ENCODE measurements around the gene HAPLN1. TPM values are rescaled to one million over a fixed set of nuclear protein-coding genes. Genes with fewer than 3 reads are reported as not detected.

Gene HAPLN1
- total RNA-seq, 2 donors from 2014 or later: 0.12 to 0.19 TPM

DNA sequence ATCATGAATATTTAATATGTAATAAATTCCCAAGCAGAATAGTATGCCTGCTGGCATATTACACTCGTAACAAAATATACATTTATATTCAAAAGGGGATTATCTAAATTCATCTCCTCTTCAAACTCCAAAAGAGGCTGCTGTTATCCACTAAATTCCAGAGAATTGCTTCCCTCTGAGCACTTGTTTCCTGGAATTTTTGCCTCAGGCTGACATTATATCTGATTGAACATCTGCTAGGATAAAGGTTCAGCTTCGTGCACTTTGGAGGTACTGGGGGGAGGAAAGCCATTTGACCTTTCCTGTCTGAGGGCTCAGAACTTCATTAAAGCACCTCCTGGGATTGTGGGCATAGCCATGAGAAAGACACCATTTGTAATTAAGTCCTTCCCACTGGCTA lies 4.3 kb upstream of the HAPLN1 start:
- DNase-seq (ENCODE audit: low spot score): no peak
- Histone ChIP-seq H3K4me3 (no peak overlapping the region), H3K9me3 (no peaks in the 10 kb centered on the region), H3K27ac (no peak overlapping the region), H3K27me3 (peaks cover 0 to 6% of the 10 kb centered on the region in 2 donors), H3K4me1 (peaks cover 0 to 19% of the 10 kb centered on the region in 2 donors), H3K36me3 (no peaks in the 10 kb centered on the region)
- TF ChIP-seq, protein P1, sequence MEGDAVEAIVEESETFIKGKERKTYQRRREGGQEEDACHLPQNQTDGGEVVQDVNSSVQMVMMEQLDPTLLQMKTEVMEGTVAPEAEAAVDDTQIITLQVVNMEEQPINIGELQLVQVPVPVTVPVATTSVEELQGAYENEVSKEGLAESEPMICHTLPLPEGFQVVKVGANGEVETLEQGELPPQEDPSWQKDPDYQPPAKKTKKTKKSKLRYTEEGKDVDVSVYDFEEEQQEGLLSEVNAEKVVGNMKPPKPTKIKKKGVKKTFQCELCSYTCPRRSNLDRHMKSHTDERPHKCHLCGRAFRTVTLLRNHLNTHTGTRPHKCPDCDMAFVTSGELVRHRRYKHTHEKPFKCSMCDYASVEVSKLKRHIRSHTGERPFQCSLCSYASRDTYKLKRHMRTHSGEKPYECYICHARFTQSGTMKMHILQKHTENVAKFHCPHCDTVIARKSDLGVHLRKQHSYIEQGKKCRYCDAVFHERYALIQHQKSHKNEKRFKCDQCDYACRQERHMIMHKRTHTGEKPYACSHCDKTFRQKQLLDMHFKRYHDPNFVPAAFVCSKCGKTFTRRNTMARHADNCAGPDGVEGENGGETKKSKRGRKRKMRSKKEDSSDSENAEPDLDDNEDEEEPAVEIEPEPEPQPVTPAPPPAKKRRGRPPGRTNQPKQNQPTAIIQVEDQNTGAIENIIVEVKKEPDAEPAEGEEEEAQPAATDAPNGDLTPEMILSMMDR (IDR thresholded peaks at IDR 0.05): no peak

- TF ChIP-seq, protein P1 (IDR thresholded peaks at IDR 0.05): no peak
- no peak overlapping the region for H3K27ac ChIP-seq
- no peak overlapping the region for H3K4me3 ChIP-seq
- no peak for DNase-seq (ENCODE audit: low spot score)
- no peaks in the 10 kb centered on the region for H3K36me3 ChIP-seq
- peaks cover 0 to 19% of the 10 kb centered on the region in 2 donors for H3K4me1 ChIP-seq
- no peaks in the 10 kb centered on the region for H3K9me3 ChIP-seq
- H3K27me3 ChIP-seq: peaks cover 0 to 6% of the 10 kb centered on the region in 2 donors
Observed at GRCh38 chr5:83724001-83724400, 3.3 kb upstream of the HAPLN1 start.

DNA sequence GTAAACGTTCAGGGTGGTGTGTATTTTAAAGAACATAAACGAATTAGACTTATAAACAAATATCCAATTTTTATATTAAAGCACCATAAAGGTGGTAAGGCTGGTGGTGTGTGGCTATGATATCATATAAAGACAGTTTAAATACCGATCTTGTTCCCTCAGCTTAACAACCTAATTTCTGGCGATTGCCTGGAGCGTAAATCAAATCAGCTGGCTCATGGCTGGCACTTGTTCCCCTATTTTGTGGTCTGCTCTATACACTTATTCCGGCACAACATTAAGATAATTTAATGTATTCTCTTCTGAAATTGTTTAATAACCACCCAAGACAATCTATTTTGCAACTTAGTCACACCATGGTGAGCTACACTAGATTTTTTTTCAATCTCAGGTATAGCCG lies 2.4 kb upstream of the HAPLN1 start:
- no peaks in the 10 kb centered on the region for H3K36me3 ChIP-seq
- TF ChIP-seq, protein P1 (IDR thresholded peaks at IDR 0.05): no peak
- peaks cover 0 to 19% of the 10 kb centered on the region in 2 donors for H3K4me1 ChIP-seq
- H3K27me3 ChIP-seq: peaks cover 0 to 6% of the 10 kb centered on the region in 2 donors
- no peak for DNase-seq (ENCODE audit: low spot score)
- H3K4me3 ChIP-seq: no peak overlapping the region
- no peaks in the 10 kb centered on the region for H3K9me3 ChIP-seq
- no peak overlapping the region for H3K27ac ChIP-seq

GRCh38 chr5:83721953-83722901 lies 1.6 kb upstream of the HAPLN1 start:
- Histone ChIP-seq H3K4me3 (peak overlapping the region; percentile 36 to 58), H3K4me1 (peaks cover 0 to 19% of the 10 kb centered on the region in 2 donors), H3K9me3 (no peaks in the 10 kb centered on the region), H3K27me3 (peaks cover 0 to 6% of the 10 kb centered on the region in 2 donors), H3K27ac (peak overlapping the region; percentile 27 to 36), H3K36me3 (no peaks in the 10 kb centered on the region)
- TF ChIP-seq, protein P1 (IDR thresholded peaks at IDR 0.05): peak in 1 of 2 donors; percentile 55
- DNase-seq (ENCODE audit: low spot score): peak; percentile 74

DNA sequence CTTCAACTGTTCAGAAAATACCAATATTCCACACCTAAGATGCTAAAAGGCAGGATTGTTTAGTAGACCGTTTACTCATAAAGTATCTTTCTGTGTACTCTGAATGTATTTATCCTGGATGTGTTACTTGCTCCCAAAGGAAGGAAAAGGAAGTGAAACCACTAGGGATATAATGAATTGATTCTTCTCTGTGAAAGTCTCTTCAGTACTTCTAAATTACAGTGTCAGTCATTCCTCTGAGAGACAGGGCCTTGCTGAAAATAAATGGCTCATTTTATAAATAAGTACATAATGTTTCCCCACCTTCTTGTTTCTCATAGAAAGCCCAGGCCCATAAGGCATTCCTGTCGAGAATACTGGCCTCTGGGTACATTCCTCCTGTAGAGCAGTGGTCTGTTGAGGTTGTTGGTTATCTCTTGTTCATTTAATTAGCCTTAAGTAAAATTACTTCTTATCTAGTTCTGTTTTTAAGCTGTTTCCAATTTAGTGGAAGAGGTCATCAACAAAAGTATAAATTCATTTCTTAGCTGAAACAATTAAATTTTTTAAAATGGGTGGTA lies 1.6 kb downstream of the HAPLN1 start:
- TF ChIP-seq, protein P1 (IDR thresholded peaks at IDR 0.05): no peak
- peaks cover 0 to 6% of the 10 kb centered on the region in 2 donors for H3K27me3 ChIP-seq
- no peak overlapping the region for H3K27ac ChIP-seq
- H3K9me3 ChIP-seq: no peaks in the 10 kb centered on the region
- H3K36me3 ChIP-seq: no peaks in the 10 kb centered on the region
- H3K4me1 ChIP-seq: peaks cover 0 to 19% of the 10 kb centered on the region in 2 donors
- no peak overlapping the region for H3K4me3 ChIP-seq
- no peak for DNase-seq (ENCODE audit: low spot score)
